GM21737 (cell line): ENCODE measurements around the gene PARD3.

Experiments used
- ATAC-seq: cut with Tn5 transposase; IDR thresholded peaks from one replicate; pipeline ENCODE4 v1.9.1; 2021; ENCODE audit warnings: mild to moderate bottlenecking, moderate library complexity; ENCODE audit not compliant: unreplicated experiment

The PARD3 gene

GRCh38 chr10:34206935-34207268 lies 608.2 kb downstream of the PARD3 start:
- ATAC-seq: no peak

- ATAC-seq: no peak
These were observed 608.8 kb downstream of the PARD3 start for GRCh38 chr10:34206078-34206934.

- ATAC-seq: no peak
These were observed 609.6 kb downstream of the PARD3 start for GRCh38 chr10:34205452-34205851.

- ATAC-seq: no peak
These were observed 611.0 kb downstream of the PARD3 start for GRCh38 chr10:34203966-34204630.

GRCh38 chr10:34200355-34200901 lies 614.7 kb downstream of the PARD3 start:
- ATAC-seq: no peak

- no peak for ATAC-seq
These were observed 616.1 kb downstream of the PARD3 start for GRCh38 chr10:34198953-34199352.

- ATAC-seq: no peak
These were observed 619.0 kb downstream of the PARD3 start for GRCh38 chr10:34196058-34196433.

GRCh38 chr10:34195364-34196057 lies 619.6 kb downstream of the PARD3 start:
- no peak for ATAC-seq

- no peak for ATAC-seq
These were observed 621.0 kb downstream of the PARD3 start for GRCh38 chr10:34193931-34194626.

- no peak for ATAC-seq
These were observed 622.5 kb downstream of the PARD3 start for GRCh38 chr10:34192646-34193045.

GRCh38 chr10:34191406-34191805 lies 623.7 kb downstream of the PARD3 start:
- ATAC-seq: no peak

- no peak for ATAC-seq
These were observed 624.5 kb downstream of the PARD3 start for GRCh38 chr10:34190580-34190979.

GRCh38 chr10:34189830-34190229 lies 625.3 kb downstream of the PARD3 start:
- no peak for ATAC-seq

- ATAC-seq: no peak
These were observed 626.9 kb downstream of the PARD3 start for GRCh38 chr10:34188221-34188620.

- no peak for ATAC-seq
These were observed 627.9 kb downstream of the PARD3 start for GRCh38 chr10:34187201-34187600.

- no peak for ATAC-seq
These were observed 628.4 kb downstream of the PARD3 start for GRCh38 chr10:34186745-34187144.

- ATAC-seq: no peak
These were observed 629.1 kb downstream of the PARD3 start for GRCh38 chr10:34185998-34186397.

- no peak for ATAC-seq
These were observed 630.1 kb downstream of the PARD3 start for GRCh38 chr10:34184939-34185386.

GRCh38 chr10:34184397-34184796 lies 630.7 kb downstream of the PARD3 start:
- ATAC-seq: no peak

- no peak for ATAC-seq
These were observed 631.9 kb downstream of the PARD3 start for GRCh38 chr10:34183016-34183796.
